ENCODE measurements around the gene CNIH2. TPM values are rescaled to one million over a fixed set of nuclear protein-coding genes. Genes with fewer than 3 reads are reported as not detected.

Gene CNIH2
- total and polyA plus RNA-seq, 2 of the 13 experiments (the other 11 are each of a cell fraction or from before 2014, with no cell fraction given): 0.60 to 0.69 TPM

GRCh38 chr11:66268244-66268951 is 9.6 kb upstream of the CNIH2 start, which contains the start of gene RAB1B (continued):
- TF ChIP-seq SKIL (CRISPR knock-in tag; IDR thresholded peaks at IDR 0.05; ENCODE audit: borderline replicate concordance): no peak
- TF ChIP-seq POLR2A (IDR thresholded peaks at IDR 0.05; ENCODE audit: insufficient read depth in 1 of 2, low read depth in 2 of 2, low read length in 2 of 2): peak; percentile 42 to 62; a peak in 3 of 4 replicates
- TF ChIP-seq FOXA3 (CRISPR knock-in tag; IDR thresholded peaks at IDR 0.05): peak; percentile 40; the same call in 1 of the 2 replicates
- TF ChIP-seq ZBTB49 (CRISPR knock-in tag; IDR thresholded peaks at IDR 0.05; ENCODE audit: borderline replicate concordance): no peak
- no peak for TF ChIP-seq ZNF547 (CRISPR knock-in tag; IDR thresholded peaks at IDR 0.05)
- no peak for TF ChIP-seq ZSCAN20 (CRISPR knock-in tag; IDR thresholded peaks at IDR 0.05; ENCODE audit: borderline replicate concordance)
- no peak for TF ChIP-seq NONO (IDR thresholded peaks at IDR 0.05)
- TF ChIP-seq NONO (CRISPR knock-in tag; conservative IDR thresholded peaks at IDR 0.05): no peak; the same call in 1 of the 2 replicates
- no peak for TF ChIP-seq ZNF264 (CRISPR knock-in tag; IDR thresholded peaks at IDR 0.05)
- TF ChIP-seq ATRX (CRISPR knock-in tag; IDR thresholded peaks at IDR 0.05; ENCODE audit: borderline replicate concordance): no peak
- no peak for TF ChIP-seq ZNF792 (CRISPR knock-in tag; IDR thresholded peaks at IDR 0.05)
- no peak for TF ChIP-seq ZBTB44 (CRISPR knock-in tag; IDR thresholded peaks at IDR 0.05)
- TF ChIP-seq IRF1 (CRISPR knock-in tag; IDR thresholded peaks at IDR 0.05; ENCODE audit: low read depth): no peak
- TF ChIP-seq ZNF292 (CRISPR knock-in tag; IDR thresholded peaks at IDR 0.05; ENCODE audit: borderline replicate concordance, low read depth): 0 out of 2 replicates have a peak, but pooled peaks have one; percentile 22
- TF ChIP-seq TCF7 (IDR thresholded peaks at IDR 0.05; ENCODE audit: low read depth): no peak
- TF ChIP-seq ZNF383 (CRISPR knock-in tag; IDR thresholded peaks at IDR 0.05; ENCODE audit: borderline replicate concordance): no peak
- no peak for TF ChIP-seq JUN (CRISPR knock-in tag; IDR thresholded peaks at IDR 0.05)
- no peak for TF ChIP-seq ZSCAN31 (CRISPR knock-in tag; IDR thresholded peaks at IDR 0.05; ENCODE audit: low read depth)
- 0 out of 2 replicates have a peak, but pooled peaks have one; percentile 3 for TF ChIP-seq ZNF275 (CRISPR knock-in tag; IDR thresholded peaks at IDR 0.05; ENCODE audit: borderline replicate concordance)
- TF ChIP-seq SMAD9 (CRISPR knock-in tag; IDR thresholded peaks at IDR 0.05): no peak; the same call in 1 of the 2 replicates

Data from HepG2 (cell line).